ENCODE data around the gene PIH1D2.
"Not testable (repeated sequence)": the region's sequence is repeated elsewhere in the genome, so short reads cannot be mapped to it uniquely, and the experiment has no call there.

The PIH1D2 gene

GRCh38 chr11:112057170-112057569 lies 16.6 kb downstream of the PIH1D2 start:
- no peak overlapping the region for H3K4me3 ChIP-seq (ENCODE audit: low read depth, low read length)
- TF ChIP-seq CTCF (conservative IDR thresholded peaks at IDR 0.05; ENCODE audit: low read depth, low read length) = no peak
- DNase-seq (ENCODE audit: low read depth) = no peak

GRCh38 chr11:112051768-112052167 lies 22.0 kb downstream of the PIH1D2 start:
- no peak for TF ChIP-seq CTCF (conservative IDR thresholded peaks at IDR 0.05; ENCODE audit: low read depth, low read length)
- no peak overlapping the region for H3K4me3 ChIP-seq (ENCODE audit: low read depth, low read length)
- no peak for DNase-seq (ENCODE audit: low read depth)

- H3K4me3 ChIP-seq (ENCODE audit: low read depth, low read length) = no peak overlapping the region
- TF ChIP-seq CTCF (conservative IDR thresholded peaks at IDR 0.05; ENCODE audit: low read depth, low read length) = no peak
- no peak for DNase-seq (ENCODE audit: low read depth)
These were observed 23.1 kb downstream of the PIH1D2 start for GRCh38 chr11:112050721-112051120.

- no peak for DNase-seq (ENCODE audit: low read depth)
- H3K4me3 ChIP-seq (ENCODE audit: low read depth, low read length) = no peak overlapping the region
- no peak for TF ChIP-seq CTCF (conservative IDR thresholded peaks at IDR 0.05; ENCODE audit: low read depth, low read length)
These were observed 24.0 kb downstream of the PIH1D2 start for GRCh38 chr11:112049777-112050176.

GRCh38 chr11:112048256-112048655 lies 25.6 kb downstream of the PIH1D2 start:
- not testable (repeated sequence) for DNase-seq (ENCODE audit: low read depth); H3K4me3 ChIP-seq (ENCODE audit: low read depth, low read length)

GRCh38 chr11:112046647-112047046 lies 27.2 kb downstream of the PIH1D2 start:
- not testable (repeated sequence) for DNase-seq (ENCODE audit: low read depth); H3K4me3 ChIP-seq (ENCODE audit: low read depth, low read length)

- TF ChIP-seq CTCF (conservative IDR thresholded peaks at IDR 0.05; ENCODE audit: low read depth, low read length) = no peak
- DNase-seq (ENCODE audit: low read depth) = no peak
- no peak overlapping the region for H3K4me3 ChIP-seq (ENCODE audit: low read depth, low read length)
These were observed 28.9 kb downstream of the PIH1D2 start for GRCh38 chr11:112044961-112045360.

- no peak for DNase-seq (ENCODE audit: low read depth)
- no peak overlapping the region for H3K4me3 ChIP-seq (ENCODE audit: low read depth, low read length)
- no peak for TF ChIP-seq CTCF (conservative IDR thresholded peaks at IDR 0.05; ENCODE audit: low read depth, low read length)
These were observed 30.9 kb downstream of the PIH1D2 start for GRCh38 chr11:112042961-112043304.
